ENCODE measurements around the gene RBKS. TPM values are rescaled to one million over a fixed set of nuclear protein-coding genes. Genes with fewer than 3 reads are reported as not detected.
"Not testable (repeated sequence)": the region's sequence is repeated elsewhere in the genome, so short reads cannot be mapped to it uniquely, and the experiment has no call there.

RBKS gene
- total RNA-seq, 1 experiment from 2014 or later: 3.8 TPM

DNA sequence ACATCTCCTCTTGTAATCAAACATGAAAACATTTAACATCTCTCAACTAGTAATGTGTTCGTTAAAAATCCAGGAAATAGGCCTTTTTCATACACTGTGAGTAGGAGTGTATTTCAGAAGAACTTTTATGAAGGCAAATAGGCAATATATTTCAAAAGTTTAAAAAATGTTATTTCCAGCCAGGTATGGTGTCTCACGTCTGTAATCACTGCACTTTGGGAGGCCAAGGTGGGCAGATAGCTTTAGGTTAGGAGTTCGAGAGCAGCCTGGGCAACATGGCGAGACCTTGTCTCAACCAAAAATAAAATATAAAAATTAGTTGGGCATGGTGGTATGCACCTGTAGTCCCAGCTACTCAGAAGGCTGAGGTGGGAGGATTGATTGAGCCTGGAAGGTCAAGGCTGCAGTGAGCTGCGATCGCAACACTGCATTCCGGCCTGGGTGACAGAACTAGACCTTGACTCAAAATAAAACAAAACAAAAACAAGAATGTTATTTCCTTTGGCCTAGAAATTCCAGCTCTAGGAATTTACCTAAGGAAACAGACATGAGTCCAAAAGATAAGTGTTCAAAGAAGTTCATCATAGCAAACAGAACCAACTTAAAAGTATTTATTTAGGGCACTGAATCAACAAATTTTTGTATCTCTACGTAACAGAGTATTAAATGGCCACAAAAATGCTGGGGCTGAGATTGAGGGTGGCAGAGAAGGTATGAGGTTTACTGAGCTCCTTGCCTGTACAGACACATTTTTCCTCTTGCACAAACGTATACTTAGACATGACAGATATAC is 14.9 kb downstream of the RBKS start:
- no peak for DNase-seq (ENCODE audit: extremely low read depth, low read depth)

DNA sequence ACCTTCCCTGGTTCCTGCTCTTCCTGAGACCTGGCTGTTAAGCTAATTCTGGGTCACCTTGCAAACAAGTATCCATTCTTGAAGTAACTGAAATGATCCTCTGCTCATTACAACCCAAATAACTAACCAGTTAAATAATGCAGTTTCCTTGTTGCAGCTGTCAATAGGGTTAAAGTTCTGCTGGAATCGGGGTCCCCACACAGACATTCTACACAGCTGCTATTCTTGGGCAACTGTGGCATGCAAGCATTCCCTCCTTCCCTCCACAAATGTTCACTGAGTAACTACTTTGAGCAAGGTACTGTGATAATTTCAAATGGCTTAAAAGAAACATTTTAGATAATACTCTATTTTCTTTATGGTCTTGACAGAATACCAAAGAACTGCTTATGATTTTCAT is 17.1 kb downstream of the RBKS start:
- DNase-seq (ENCODE audit: extremely low read depth, low read depth): no peak

DNA sequence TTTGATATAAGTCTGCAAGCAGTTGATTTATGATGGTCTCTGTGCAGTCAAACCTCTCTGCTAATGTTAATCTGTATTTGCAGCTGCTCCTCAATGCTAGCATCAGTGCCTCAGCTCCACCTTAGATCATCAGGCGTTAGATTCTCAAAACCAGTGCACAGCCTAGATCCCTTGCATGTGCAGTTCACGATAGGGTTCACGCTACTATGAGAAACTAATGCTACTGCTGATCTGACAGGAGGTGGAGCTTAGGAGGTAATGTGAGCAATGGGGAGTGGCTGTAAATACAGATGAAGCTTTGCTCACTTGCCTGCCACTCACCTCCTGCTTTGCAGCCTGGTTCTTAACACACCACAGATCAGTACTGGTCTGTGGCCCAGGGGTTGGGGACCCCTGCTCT is 18.4 kb downstream of the RBKS start:
- no peak for DNase-seq (ENCODE audit: extremely low read depth, low read depth)

DNA sequence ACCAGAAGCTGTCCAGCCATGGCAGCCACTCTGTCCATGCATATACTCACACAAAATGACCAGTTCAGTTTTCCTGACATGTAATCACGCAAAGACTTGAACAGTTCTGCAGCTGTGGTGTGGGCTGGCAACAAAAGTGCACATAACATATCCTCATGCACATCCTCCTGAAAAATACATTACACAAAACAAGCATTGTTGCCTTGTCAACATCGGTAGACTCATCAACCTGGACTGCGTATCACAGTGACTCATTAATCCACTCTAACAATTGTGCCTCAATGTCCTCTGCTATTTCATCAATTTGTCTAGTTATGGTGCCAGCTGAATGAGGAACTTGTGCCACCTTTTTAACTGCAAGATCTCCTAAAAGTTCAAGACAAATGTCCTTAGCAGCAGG is 19.5 kb downstream of the RBKS start:
- DNase-seq (ENCODE audit: extremely low read depth, low read depth): no peak

DNA sequence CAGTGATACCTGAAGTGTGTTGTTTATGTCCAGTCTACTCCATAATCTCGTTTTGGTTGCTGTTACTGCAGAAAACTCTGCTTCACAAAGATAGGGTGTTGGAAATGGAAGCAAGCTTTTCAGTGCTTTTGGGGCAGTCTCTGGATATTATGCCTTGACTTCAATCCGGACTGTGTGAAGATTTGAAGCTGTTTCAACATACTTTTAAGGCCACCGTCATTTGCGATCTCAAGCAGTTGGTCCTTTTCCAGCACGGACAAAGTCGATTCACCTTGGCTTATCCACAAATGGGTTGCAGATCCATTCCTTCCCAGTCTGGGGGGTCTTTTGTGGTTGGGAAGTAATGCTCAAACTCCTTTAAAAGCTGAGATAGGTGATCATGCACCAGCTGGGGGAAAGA is 20.4 kb downstream of the RBKS start:
- DNase-seq (ENCODE audit: extremely low read depth, low read depth): no peak

DNA sequence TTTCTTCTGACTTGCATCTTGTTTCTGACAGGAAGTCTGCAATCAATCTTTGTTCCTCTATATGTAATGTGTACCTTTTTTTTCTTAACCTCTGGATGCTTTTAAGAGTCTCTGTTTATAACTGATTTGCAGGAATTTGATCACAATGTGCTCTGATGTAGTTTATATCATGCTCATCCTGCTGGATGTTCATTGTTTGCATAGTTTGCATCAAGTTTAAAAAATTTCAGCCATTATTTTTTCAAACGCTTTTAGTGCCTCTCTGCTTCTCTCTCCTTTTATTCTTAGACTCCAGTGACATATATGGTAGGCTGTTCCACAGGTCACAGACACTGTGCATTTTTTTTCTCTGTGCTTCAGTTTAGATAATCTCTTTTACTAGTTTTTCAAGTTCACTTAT is 23.9 kb downstream of the RBKS start:
- DNase-seq (ENCODE audit: extremely low read depth, low read depth): no peak

DNA sequence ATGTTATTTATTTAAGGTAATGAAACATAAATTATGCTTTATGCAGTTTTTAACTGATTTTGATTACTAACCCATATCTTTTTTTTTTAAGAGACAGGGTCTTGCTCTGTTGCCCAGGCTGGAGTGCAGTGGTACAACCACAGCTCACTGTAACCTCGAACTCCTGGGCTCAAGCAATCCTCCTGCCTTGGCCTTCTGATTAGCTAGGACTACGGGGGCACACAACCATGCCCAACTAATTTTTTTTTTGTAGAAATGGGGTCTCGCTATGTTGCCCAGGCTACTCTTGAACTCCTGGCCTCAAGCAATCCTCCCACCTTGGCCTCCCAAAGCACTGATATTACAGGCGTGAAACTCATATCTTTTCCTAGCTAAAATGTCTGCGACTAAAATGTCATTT is 26.2 kb downstream of the RBKS start:
- DNase-seq (ENCODE audit: extremely low read depth, low read depth): not testable (repeated sequence)

DNA sequence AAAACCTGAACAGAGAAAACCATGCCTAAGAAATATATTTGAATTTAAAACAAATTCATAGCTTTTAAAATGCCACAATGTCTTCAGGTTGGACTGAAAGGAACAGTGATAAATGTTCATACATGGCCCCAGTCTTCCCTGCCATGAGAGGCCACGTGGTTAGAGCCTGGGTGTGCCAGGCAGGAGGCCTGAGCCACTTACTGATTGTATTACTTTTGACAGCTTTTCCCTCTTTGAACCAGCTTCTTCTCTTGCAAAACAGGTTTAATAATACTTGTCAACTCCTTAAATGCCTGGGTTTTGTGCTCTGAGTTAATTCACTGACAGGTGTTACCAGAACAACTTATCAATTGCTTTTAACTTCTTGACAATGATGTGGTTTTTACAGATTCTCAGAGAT is 27.0 kb downstream of the RBKS start:
- no peak for DNase-seq (ENCODE audit: extremely low read depth, low read depth)

DNA sequence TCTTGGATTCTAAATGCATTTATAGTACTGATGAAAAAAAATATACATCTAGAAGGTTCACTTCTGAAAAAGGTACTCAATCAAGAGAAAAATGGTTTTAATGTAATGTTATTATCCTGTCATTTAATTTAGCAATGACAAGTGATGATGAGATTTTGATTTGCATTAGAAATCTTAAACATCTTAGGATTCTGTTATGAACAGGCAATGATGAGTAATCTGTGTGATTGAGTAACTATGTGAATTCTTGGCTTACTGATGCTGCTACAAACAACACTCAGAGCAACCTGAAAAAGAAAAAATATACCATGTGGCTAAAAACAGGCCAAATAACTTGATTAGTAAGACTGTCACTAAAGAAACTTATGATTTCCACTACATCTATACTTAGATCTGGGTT is 30.1 kb downstream of the RBKS start:
- DNase-seq (ENCODE audit: extremely low read depth, low read depth): peak; percentile 41

DNA sequence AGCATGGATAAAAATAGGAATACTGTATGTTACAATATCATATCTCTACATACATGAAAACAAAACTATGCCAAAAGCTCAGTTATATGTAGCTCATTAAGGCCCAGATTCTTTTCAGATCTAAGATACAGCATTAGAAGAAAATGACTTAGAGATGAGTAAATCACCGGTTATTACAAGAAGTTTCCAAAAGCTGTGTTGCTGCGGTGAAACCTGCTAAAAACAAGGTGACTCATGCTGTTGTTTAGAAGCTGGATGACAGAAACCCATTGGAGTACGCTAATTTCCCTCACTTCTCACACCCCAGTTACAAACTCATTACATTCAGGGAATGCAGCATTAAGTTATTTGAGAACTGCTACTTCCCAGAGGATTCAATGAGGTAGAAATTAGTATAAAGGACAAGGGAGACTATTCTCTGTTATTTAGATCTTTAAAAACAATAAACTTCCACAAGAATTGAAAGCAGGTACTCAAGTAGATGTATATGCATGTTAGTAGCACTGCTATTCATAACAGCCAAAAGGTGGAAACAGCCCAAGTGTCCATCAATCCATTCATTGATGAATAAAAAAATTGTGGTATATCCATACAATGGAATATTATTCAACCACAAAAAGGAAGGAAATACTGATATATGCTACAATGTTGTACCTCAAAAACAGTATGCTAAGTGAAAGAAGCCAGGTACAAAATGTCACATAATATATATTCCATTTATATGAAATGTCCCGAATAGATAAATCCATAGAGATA is 32.6 kb downstream of the RBKS start:
- no peak for DNase-seq (ENCODE audit: extremely low read depth, low read depth)

DNA sequence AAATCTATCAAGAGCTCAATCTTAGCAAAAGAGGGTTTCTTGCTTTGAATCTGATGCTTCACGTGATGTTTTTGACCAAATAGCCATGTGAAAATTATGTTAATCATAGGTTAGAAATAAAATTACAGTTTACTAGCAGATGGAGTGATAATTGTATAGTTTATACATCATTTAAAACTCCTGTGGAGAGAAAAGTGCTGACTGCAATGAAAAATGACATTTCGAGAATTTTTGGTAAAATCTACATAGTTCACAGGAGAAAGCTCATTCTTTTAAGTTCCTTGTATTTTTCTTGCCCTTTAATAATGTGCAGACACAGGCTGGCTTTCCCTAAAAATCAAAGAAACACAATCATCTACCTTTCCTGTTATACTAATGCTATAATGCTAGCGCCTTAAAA is 33.2 kb downstream of the RBKS start:
- DNase-seq (ENCODE audit: extremely low read depth, low read depth): no peak

DNA sequence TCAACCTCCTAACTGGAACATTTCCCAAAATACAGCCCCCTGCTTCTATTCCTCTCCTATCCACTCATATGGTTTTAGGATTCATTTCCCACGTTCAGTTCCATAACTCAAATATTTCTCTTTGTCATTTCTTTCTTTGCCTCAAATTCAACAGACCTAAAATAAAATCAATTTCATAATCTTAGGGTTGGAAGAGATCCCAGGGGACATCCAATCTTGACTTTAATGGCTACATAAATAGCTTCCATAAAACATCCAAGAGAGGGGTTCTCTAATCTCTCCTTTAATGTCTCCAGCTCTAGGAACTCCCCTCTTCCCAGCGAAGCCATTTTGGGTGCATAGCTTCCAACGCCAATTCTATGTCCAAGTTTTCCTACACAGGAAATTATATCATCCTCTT is 33.8 kb downstream of the RBKS start:
- DNase-seq (ENCODE audit: extremely low read depth, low read depth): no peak

DNA sequence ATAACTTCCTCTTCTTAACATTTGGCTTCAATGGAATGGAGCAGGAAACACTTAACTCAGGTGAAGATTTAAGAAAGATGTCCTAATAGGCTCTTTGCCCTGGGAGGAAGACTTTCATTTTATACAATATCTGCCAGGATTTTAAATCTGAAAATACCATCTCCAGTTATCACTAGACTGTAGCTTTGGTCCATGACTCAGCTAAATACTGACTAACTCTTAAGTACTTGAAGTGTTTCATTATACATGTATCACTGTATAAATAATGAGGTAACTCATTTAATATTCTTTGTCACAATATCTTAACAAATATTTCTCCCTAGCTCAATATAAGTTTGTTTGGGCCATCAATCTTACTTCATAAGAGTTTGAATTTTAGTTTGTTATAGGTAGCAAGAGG is 34.7 kb downstream of the RBKS start:
- DNase-seq (ENCODE audit: extremely low read depth, low read depth): peak; percentile 33

DNA sequence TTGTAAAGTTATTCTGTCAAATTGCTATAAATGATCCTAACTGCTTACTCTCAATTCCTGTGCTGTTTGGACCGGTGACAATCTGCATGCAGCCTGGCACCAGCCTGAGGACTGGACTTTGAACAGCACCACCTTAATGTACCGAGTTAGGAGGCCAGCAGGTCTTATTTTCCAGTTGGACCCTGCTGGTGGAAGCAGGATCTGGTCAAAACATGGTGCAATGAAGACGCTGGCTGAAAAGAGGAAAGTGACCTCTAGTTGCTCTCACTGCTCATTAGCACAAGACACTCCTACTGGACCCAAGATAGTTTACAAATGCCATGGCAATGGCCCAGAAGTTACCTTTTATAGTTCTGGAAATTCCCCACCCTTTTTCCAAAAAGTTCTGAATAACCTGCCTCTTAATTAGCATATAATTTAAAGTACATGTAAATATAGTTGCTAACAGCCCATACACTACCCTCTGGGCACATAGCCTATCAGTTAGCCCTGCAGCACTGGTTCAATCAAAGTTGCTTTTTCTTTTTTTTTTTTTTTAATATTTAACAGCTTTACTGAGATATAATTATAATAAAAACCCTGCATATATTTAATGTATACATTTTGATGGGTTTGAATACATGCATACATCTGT is 35.8 kb downstream of the RBKS start:
- DNase-seq (ENCODE audit: extremely low read depth, low read depth): no peak

DNA sequence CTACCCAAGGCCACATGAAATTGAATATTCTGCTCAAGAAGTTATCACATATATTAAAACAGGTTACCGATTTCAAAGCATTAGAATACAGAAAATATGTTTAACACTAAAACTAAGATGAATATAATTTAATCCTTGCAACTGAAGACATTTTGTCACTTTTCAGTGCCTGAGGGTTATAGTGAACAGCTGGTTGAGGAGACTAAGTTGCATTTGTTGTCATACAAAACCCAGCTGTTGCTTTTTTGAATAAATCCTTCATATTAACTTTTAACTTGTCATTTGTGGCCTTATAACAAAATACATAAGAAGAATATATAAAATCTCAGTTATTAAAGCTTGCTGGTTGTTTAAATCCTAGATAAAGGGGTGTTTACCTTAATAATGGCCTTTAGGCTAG is 37.5 kb downstream of the RBKS start:
- DNase-seq (ENCODE audit: extremely low read depth, low read depth): no peak

DNA sequence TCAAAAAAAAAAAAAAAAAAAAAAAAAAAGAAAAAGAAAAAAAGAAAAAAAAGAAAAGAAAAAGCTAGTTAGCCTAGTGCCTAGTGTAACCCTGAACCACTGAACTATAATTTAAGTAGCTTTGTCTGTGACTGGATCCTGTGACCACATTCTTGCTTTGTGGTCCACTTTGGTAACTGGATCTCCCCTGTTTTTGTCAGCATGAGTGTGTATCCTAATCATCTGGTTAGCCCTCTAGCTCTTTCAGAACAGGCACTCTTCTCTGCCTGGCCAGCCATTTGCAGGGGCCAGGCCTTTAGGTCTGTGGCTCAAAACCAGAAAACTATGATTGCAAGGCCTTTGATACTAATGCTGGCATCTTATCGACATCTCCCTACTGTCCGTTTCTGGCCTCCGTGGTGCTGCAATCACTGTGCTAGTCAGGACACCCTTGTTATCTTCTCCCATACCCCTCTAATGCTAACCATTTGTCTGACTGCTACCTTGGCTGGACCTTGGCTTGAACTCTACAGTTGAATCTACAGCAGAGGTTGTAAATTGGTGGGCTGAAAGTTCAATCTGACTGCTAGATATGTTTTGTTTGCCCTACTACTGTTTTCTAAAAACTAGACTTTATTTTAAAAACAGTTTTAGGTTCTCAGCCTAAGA is 40.5 kb downstream of the RBKS start:
- no peak for DNase-seq (ENCODE audit: extremely low read depth, low read depth)

DNA sequence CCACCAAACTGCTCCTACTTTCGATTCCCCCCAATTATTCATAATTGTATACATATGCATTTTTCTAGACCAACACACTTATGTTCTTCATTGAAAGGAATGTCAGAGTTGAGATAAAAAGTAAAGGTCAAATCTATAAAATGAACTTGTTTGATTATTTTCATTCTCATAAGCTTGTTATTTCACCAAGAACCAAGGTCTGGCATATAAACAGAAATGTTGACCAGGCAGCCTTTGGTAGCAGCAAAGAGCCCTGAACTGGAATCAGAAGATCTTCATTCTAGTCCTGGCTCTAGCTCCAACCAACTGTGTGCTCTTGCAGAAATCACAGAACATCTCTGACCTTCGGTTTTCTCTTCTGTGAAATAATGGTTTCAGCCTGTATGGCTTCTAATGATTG is 42.9 kb downstream of the RBKS start:
- DNase-seq (ENCODE audit: extremely low read depth, low read depth): no peak

DNA sequence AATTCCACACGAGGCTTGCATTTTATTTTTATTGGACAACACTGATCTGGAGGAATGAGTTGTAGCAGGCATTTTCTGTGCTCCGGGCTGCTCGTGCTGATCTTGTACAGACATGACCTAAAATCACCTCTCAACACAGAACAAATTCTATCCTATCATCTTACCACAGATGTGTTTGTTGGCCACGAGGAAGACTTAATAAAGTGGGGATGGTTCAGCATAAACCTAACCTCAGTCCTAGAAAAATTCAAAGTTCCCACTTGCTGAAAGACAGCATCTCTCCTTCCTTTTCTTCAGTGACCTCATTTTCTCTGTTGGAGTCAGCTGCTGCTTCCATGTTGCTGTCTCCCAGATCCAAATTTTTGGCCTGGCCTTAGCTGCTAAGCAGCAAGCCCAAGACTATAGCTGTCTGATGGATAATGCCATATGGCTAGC is 45.3 kb downstream of the RBKS start:
- no peak for DNase-seq (ENCODE audit: extremely low read depth, low read depth)

DNA sequence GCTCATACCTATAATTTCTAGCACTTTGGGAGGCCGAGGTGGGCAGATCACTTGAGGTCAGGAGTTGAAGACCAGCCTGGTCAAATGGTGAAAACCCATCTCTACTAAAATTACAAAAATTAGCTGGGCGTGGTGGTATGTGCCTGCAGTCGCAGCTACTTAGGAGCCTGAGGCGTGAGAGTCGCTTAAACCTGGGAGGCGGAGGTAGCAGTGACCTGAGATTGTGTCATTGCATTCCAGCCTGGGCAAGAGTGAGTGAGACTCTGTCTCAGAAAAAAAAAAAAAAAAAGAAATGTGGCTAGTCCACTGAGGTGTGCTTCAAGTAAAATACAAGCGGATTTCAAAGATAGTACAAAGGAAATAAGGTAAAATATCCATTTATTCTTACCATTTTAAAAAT is 46.2 kb downstream of the RBKS start:
- no peak for DNase-seq (ENCODE audit: extremely low read depth, low read depth)

DNA sequence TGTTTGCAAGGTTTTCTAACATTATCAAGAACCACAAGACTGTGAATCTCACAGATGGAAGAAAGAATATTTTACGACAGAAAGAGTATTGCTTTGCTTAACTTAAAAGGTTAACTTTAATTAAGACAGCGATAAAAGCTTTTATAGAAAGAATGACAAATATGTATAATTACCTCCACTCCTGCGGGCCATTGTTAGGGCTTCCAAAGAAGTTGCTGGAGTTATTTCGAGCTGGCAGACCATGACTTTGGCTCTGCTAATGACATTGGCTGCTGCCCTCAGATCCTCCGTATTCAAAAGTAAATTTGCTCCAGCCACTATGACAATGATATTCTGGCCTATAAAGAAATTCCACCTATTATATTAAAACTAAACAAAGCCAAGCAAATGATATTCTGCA is 47.3 kb downstream of the RBKS start:
- no peak for DNase-seq (ENCODE audit: extremely low read depth, low read depth)

DNA sequence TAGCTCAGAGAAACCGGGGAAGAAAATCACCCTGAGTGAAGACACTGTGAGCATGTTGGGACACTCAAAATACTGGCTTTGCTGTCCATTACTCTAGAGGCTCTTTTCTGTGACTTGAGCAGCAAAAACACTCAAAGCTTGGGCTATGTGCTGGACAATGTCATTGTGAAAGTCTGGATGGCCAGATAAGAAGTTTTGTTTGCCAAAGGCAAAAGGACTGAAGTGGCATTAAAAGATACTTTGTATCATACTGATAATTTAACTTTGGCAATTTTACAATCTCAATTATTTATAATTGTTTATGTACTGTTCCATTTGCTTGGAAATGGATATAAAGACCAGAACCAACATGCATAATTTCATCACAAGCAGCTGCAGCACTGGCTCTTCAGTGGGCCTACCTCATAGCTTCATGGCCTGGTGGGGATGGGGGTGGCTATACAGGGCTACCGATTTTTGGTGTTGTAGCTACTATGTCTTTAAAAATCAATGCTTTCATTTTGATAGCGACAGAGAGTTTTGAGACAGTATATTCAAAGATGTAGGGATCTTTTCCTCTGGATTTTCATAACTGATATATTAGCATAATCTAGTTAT is 51.1 kb downstream of the RBKS start:
- no peak for DNase-seq (ENCODE audit: extremely low read depth, low read depth)
